Mesendoderm (in vitro differentiated cells): Measurements from ENCODE around the gene NADSYN1.

Experiments
- DNase-seq: peaks from one replicate; pipeline ENCODE4 v3.0.0; 2013
- H2AK5ac ChIP-seq: 2 replicates; pipeline ENCODE4 v1.6.1; 2013; ENCODE audit warnings: low read length, inconsistent platforms
- H2BK120ac ChIP-seq: 2 replicates; pipeline ENCODE4 v1.6.1; 2013; ENCODE audit warnings: low read depth, mild to moderate bottlenecking, low read length, moderate library complexity, mixed read lengths
- H2BK15ac ChIP-seq: replicated peaks from 2 replicates; pipeline ENCODE4 v1.6.1; 2013; ENCODE audit warnings: low read depth, mild to moderate bottlenecking, moderate library complexity
- H2BK5ac ChIP-seq: 2 replicates; pipeline ENCODE4 v1.6.1; 2013; ENCODE audit warnings: low read length, inconsistent platforms
- H3K18ac ChIP-seq: 2 replicates; pipeline ENCODE4 v1.6.1; 2013; ENCODE audit warnings: mild to moderate bottlenecking, low read length, mixed read lengths
- H3K23ac ChIP-seq: one replicate; pipeline ENCODE4 v1.6.1; 2013; ENCODE audit warnings: low read length
- H3K27ac ChIP-seq: 2 replicates; pipeline ENCODE4 v1.5.1; 2013; ENCODE audit warnings: low read depth, mild to moderate bottlenecking, inconsistent platforms, low read length, moderate library complexity
- H3K27me3 ChIP-seq: 2 replicates; pipeline ENCODE4 v1.6.1; 2013; ENCODE audit warnings: low read length, control low read depth, mild to moderate bottlenecking, inconsistent platforms; ENCODE audit not compliant: insufficient read depth, poor library complexity
- H3K36me3 ChIP-seq: 2 replicates; pipeline ENCODE4 v1.6.1; 2013; ENCODE audit warnings: low read length, inconsistent platforms; ENCODE audit not compliant: control insufficient read depth, insufficient read depth
- H3K4ac ChIP-seq: one replicate; pipeline ENCODE4 v1.6.1; 2013; ENCODE audit warnings: low read depth, mild to moderate bottlenecking, low read length, moderate library complexity
- H3K4me1 ChIP-seq: 2 replicates; pipeline ENCODE4 v1.6.1; 2013; ENCODE audit warnings: low read depth, low read length, inconsistent platforms; ENCODE audit not compliant: control insufficient read depth
- H3K4me2 ChIP-seq: 2 replicates; pipeline ENCODE4 v1.6.1; 2013; ENCODE audit warnings: low read length
- H3K4me3 ChIP-seq: 2 replicates; pipeline ENCODE4 v1.5.1; 2013; ENCODE audit warnings: mild to moderate bottlenecking, low read length
- H3K56ac ChIP-seq: one replicate; pipeline ENCODE4 v1.6.1; 2013; ENCODE audit warnings: low read length
- H3K79me1 ChIP-seq: 2 replicates; pipeline ENCODE4 v1.6.1; 2013; ENCODE audit warnings: low read length, inconsistent platforms
- H3K79me2 ChIP-seq: 2 replicates; pipeline ENCODE4 v1.6.1; 2013; ENCODE audit warnings: mild to moderate bottlenecking, low read length; ENCODE audit not compliant: control insufficient read depth, insufficient read depth
- H3K9ac ChIP-seq: 2 replicates; pipeline ENCODE4 v1.6.1; 2013; ENCODE audit warnings: low read length, inconsistent platforms
- H4K5ac ChIP-seq: one replicate; pipeline ENCODE4 v1.6.1; 2013; ENCODE audit warnings: low read length
- H4K8ac ChIP-seq: one replicate; pipeline ENCODE4 v1.6.1; 2013; ENCODE audit warnings: low read depth, mild to moderate bottlenecking, control low read depth, low read length, moderate library complexity
- WGBS: extraction: QIAGEN DNeasy Blood & Tissue Kit; methylation state at CpG from one replicate; pipeline ENCODE4 v1.1.7; 2013; ENCODE audit warnings: low lambda C conversion rate, missing lambda C conversion rate; ENCODE audit not compliant: insufficient coverage; ENCODE audit errors: extremely low coverage; 5-methylcytosine and 5-hydroxymethylcytosine counted together

NADSYN1 gene

GRCh38 chr11:71434576-71435130 lies 18.4 kb upstream of the NADSYN1 start:
- no CpG with 5 or more reads among the region's 18 CpGs for WGBS

GRCh38 chr11:71435278-71435951 lies 17.6 kb upstream of the NADSYN1 start:
- no peak overlapping the region for H3K27ac ChIP-seq
- no CpG with 5 or more reads among the region's 39 CpGs for WGBS
- no peak overlapping the region for H3K18ac ChIP-seq
- H3K27me3 ChIP-seq = no peaks in the 10 kb centered on the region
- H3K4ac ChIP-seq = no peak overlapping the region
- no peak overlapping the region for H3K23ac ChIP-seq
- no peak overlapping the region for H3K4me3 ChIP-seq
- no peak overlapping the region for H3K9ac ChIP-seq
- no peak overlapping the region for H4K8ac ChIP-seq
- no peaks in the 10 kb centered on the region for H3K79me1 ChIP-seq
- H3K36me3 ChIP-seq = peaks cover 13% of the 10 kb centered on the region
- no peak overlapping the region for H4K5ac ChIP-seq
- H3K4me1 ChIP-seq = no peaks in the 10 kb centered on the region
- no peak for DNase-seq
- no peak overlapping the region for H3K4me2 ChIP-seq
- H2BK120ac ChIP-seq = no peak overlapping the region
- no peaks in the 10 kb centered on the region for H3K79me2 ChIP-seq
- no peak overlapping the region for H2BK15ac ChIP-seq
- no peak overlapping the region for H2BK5ac ChIP-seq
- no peak overlapping the region for H3K56ac ChIP-seq
- no peak overlapping the region for H2AK5ac ChIP-seq

More at GRCh38 chr11:71434576-71435130, 18.4 kb upstream of the NADSYN1 start:
- Histone ChIP-seq H3K4me3 (no peak overlapping the region), H3K56ac (no peak overlapping the region), H2BK15ac (no peak overlapping the region), H3K4me1 (no peaks in the 10 kb centered on the region), H2AK5ac (no peak overlapping the region), H4K5ac (no peak overlapping the region), H3K4ac (no peak overlapping the region), H3K9ac (no peak overlapping the region), H3K27me3 (no peaks in the 10 kb centered on the region), H3K4me2 (no peak overlapping the region), H3K36me3 (peaks cover 11% of the 10 kb centered on the region), H2BK120ac (no peak overlapping the region), H4K8ac (no peak overlapping the region), H2BK5ac (no peak overlapping the region), H3K79me1 (no peaks in the 10 kb centered on the region), H3K23ac (no peak overlapping the region), H3K79me2 (no peaks in the 10 kb centered on the region), H3K18ac (no peak overlapping the region), H3K27ac (no peak overlapping the region)
- DNase-seq = no peak

- no peak overlapping the region for H3K4me2 ChIP-seq
- no peak overlapping the region for H3K27ac ChIP-seq
- H3K79me1 ChIP-seq = no peaks in the 10 kb centered on the region
- H2BK15ac ChIP-seq = no peak overlapping the region
- H3K27me3 ChIP-seq = no peaks in the 10 kb centered on the region
- H3K4me1 ChIP-seq = no peaks in the 10 kb centered on the region
- no peak for DNase-seq
- no peak overlapping the region for H2BK5ac ChIP-seq
- no peak overlapping the region for H2BK120ac ChIP-seq
- H3K56ac ChIP-seq = no peak overlapping the region
- no peak overlapping the region for H2AK5ac ChIP-seq
- H3K4me3 ChIP-seq = no peak overlapping the region
- H4K8ac ChIP-seq = no peak overlapping the region
- no peak overlapping the region for H4K5ac ChIP-seq
- H3K9ac ChIP-seq = no peak overlapping the region
- H3K18ac ChIP-seq = no peak overlapping the region
- no peak overlapping the region for H3K23ac ChIP-seq
- H3K36me3 ChIP-seq = peaks cover 21% of the 10 kb centered on the region
- no peaks in the 10 kb centered on the region for H3K79me2 ChIP-seq
- H3K4ac ChIP-seq = no peak overlapping the region
- WGBS = no CpG with 5 or more reads among the region's 8 CpGs
Measured at GRCh38 chr11:71436861-71437260, 16.1 kb upstream of the NADSYN1 start.

GRCh38 chr11:71437399-71437798 lies 15.6 kb upstream of the NADSYN1 start:
- H3K36me3 ChIP-seq = peaks cover 23% of the 10 kb centered on the region
- H4K8ac ChIP-seq = no peak overlapping the region
- WGBS = no CpG with 5 or more reads among the region's 6 CpGs
- no peak overlapping the region for H2BK120ac ChIP-seq
- no peak overlapping the region for H3K27ac ChIP-seq
- H3K79me1 ChIP-seq = no peaks in the 10 kb centered on the region
- no peaks in the 10 kb centered on the region for H3K27me3 ChIP-seq
- H4K5ac ChIP-seq = no peak overlapping the region
- H2BK15ac ChIP-seq = no peak overlapping the region
- H3K23ac ChIP-seq = no peak overlapping the region
- no peak overlapping the region for H2AK5ac ChIP-seq
- H3K4ac ChIP-seq = no peak overlapping the region
- no peak for DNase-seq
- H3K4me3 ChIP-seq = no peak overlapping the region
- H3K79me2 ChIP-seq = no peaks in the 10 kb centered on the region
- no peak overlapping the region for H3K18ac ChIP-seq
- no peaks in the 10 kb centered on the region for H3K4me1 ChIP-seq
- no peak overlapping the region for H3K56ac ChIP-seq
- H3K4me2 ChIP-seq = no peak overlapping the region
- no peak overlapping the region for H2BK5ac ChIP-seq
- H3K9ac ChIP-seq = no peak overlapping the region

- Histone ChIP-seq H2BK120ac (no peak overlapping the region), H4K5ac (no peak overlapping the region), H3K9ac (no peak overlapping the region), H3K4me1 (no peaks in the 10 kb centered on the region), H3K4me2 (no peak overlapping the region), H3K27me3 (no peaks in the 10 kb centered on the region), H3K79me2 (no peaks in the 10 kb centered on the region), H3K4me3 (no peak overlapping the region), H3K18ac (no peak overlapping the region), H3K79me1 (no peaks in the 10 kb centered on the region), H2BK5ac (no peak overlapping the region), H4K8ac (no peak overlapping the region), H3K36me3 (peaks cover 25% of the 10 kb centered on the region), H3K23ac (no peak overlapping the region), H3K27ac (no peak overlapping the region), H3K4ac (no peak overlapping the region), H2BK15ac (no peak overlapping the region), H2AK5ac (no peak overlapping the region), H3K56ac (no peak overlapping the region)
- no CpG with 5 or more reads among the region's 13 CpGs for WGBS
- DNase-seq = no peak
Measured at GRCh38 chr11:71437879-71438278, 15.1 kb upstream of the NADSYN1 start.

- DNase-seq = no peak
- Histone ChIP-seq H3K23ac (no peak overlapping the region), H4K5ac (no peak overlapping the region), H3K36me3 (peaks cover 32% of the 10 kb centered on the region), H3K27me3 (no peaks in the 10 kb centered on the region), H3K4ac (no peak overlapping the region), H3K4me3 (no peak overlapping the region), H2AK5ac (no peak overlapping the region), H3K4me1 (no peaks in the 10 kb centered on the region), H3K18ac (no peak overlapping the region), H2BK15ac (no peak overlapping the region), H3K4me2 (no peak overlapping the region), H3K79me2 (no peaks in the 10 kb centered on the region), H3K9ac (no peak overlapping the region), H3K27ac (no peak overlapping the region), H2BK5ac (no peak overlapping the region), H2BK120ac (no peak overlapping the region), H3K79me1 (peaks cover 3% of the 10 kb centered on the region), H3K56ac (no peak overlapping the region), H4K8ac (no peak overlapping the region)
- no CpG with 5 or more reads among the region's 19 CpGs for WGBS
Measured at GRCh38 chr11:71438650-71439049, 14.4 kb upstream of the NADSYN1 start.
